Mammary epithelial cell (primary cell): ENCODE measurements around the gene MAGI1.

Experiments used
- CTCF ChIP-seq, 2 donors: IDR thresholded peaks in 1 of 2; conservative IDR thresholded peaks in 1 of 2; 2 replicates each; pipeline ENCODE4 v1.5.1; 2011 to 2012; ENCODE audit warnings: inconsistent platforms in 2 of 2, low read length in 2 of 2, mild to moderate bottlenecking in 2 of 2, control low read depth in 1 of 2, low read depth in 1 of 2; ENCODE audit not compliant: insufficient read depth in 1 of 2; ENCODE audit errors: extremely low read depth in 1 of 2
- EZH2 ChIP-seq: IDR thresholded peaks from 2 replicates; pipeline ENCODE4 v1.6.1; 2012; ENCODE audit warnings: low read length, inconsistent platforms, borderline replicate concordance

- TF ChIP-seq CTCF (conservative IDR thresholded peaks at IDR 0.05 in 1 of 2, IDR thresholded peaks at IDR 0.05 in 1 of 2; ENCODE audit: extremely low read depth in 1 of 2, insufficient read depth in 1 of 2, low read depth in 1 of 2, low read length in 2 of 2) (no peak), EZH2 (no peak)
Observed at GRCh38 chr3:66029443-66029842, 9.3 kb downstream of the MAGI1 start.
